Measurements from ENCODE around the gene TRMT2A.

Gene TRMT2A

GRCh38 chr22:20086763-20087162 is 30.3 kb downstream of the TRMT2A start:
- Histone ChIP-seq H3K27me3 (replicated peaks; ENCODE audit: insufficient read depth, low read length) (no peaks in the 10 kb centered on the region), H2AFZ (ENCODE audit: low read length) (no peak overlapping the region), H3F3A (ENCODE audit: insufficient read depth, low read length) (no peaks in the 10 kb centered on the region), H3K9ac (ENCODE audit: low read length) (no peak overlapping the region), H3K9me3 (replicated peaks; ENCODE audit: insufficient read depth, low read length) (no peaks in the 10 kb centered on the region), H3K4me3 (ENCODE audit: low read length) (no peak overlapping the region), H3K27ac (ENCODE audit: low read length) (no peak overlapping the region), H3K4me2 (ENCODE audit: low read depth, low read length) (no peak overlapping the region), H3K4me1 (ENCODE audit: low read length) (no peaks in the 10 kb centered on the region), H4K20me1 (ENCODE audit: insufficient read depth, low read length) (peaks cover 12% of the 10 kb centered on the region), H3K79me2 (ENCODE audit: low read length) (peaks cover 73% of the 10 kb centered on the region), H3K36me3 (replicated peaks; ENCODE audit: insufficient read depth, low read length) (peaks cover 23% of the 10 kb centered on the region), H3K9me2 (replicated peaks; ENCODE audit: insufficient read depth, low read length) (no peaks in the 10 kb centered on the region)
- TF ChIP-seq CTCF (IDR thresholded peaks at IDR 0.05; ENCODE audit: low read length) (no peak), EZH2phosphoT487 (IDR thresholded peaks at IDR 0.05; ENCODE audit: low read length) (no peak), EZH2 (optimal IDR thresholded peaks at IDR 0.05; ENCODE audit: low read depth, low read length) (no peak)
- DNase-seq: no peak

GRCh38 chr22:20086101-20086599 is 30.9 kb downstream of the TRMT2A start:
- Histone ChIP-seq H4K20me1 (ENCODE audit: insufficient read depth, low read length) (peaks cover 12% of the 10 kb centered on the region), H3K4me2 (ENCODE audit: low read depth, low read length) (no peak overlapping the region), H3K9ac (ENCODE audit: low read length) (no peak overlapping the region), H3K27me3 (replicated peaks; ENCODE audit: insufficient read depth, low read length) (no peaks in the 10 kb centered on the region), H2AFZ (ENCODE audit: low read length) (no peak overlapping the region), H3K27ac (ENCODE audit: low read length) (no peak overlapping the region), H3K36me3 (replicated peaks; ENCODE audit: insufficient read depth, low read length) (peaks cover 17% of the 10 kb centered on the region; the same call in 1 of the 2 replicates), H3K9me2 (replicated peaks; ENCODE audit: insufficient read depth, low read length) (no peaks in the 10 kb centered on the region), H3K4me1 (ENCODE audit: low read length) (peaks cover 4% of the 10 kb centered on the region; the same call in 1 of the 2 replicates), H3F3A (ENCODE audit: insufficient read depth, low read length) (no peaks in the 10 kb centered on the region), H3K79me2 (ENCODE audit: low read length) (peaks cover 76% of the 10 kb centered on the region), H3K4me3 (ENCODE audit: low read length) (no peak overlapping the region), H3K9me3 (replicated peaks; ENCODE audit: insufficient read depth, low read length) (no peaks in the 10 kb centered on the region)
- no peak for DNase-seq
- TF ChIP-seq EZH2phosphoT487 (IDR thresholded peaks at IDR 0.05; ENCODE audit: low read length): no peak
- TF ChIP-seq CTCF (IDR thresholded peaks at IDR 0.05; ENCODE audit: low read length): no peak
- TF ChIP-seq EZH2 (optimal IDR thresholded peaks at IDR 0.05; ENCODE audit: low read depth, low read length): no peak

GRCh38 chr22:20085651-20086050 is 31.4 kb downstream of the TRMT2A start:
- Histone ChIP-seq H3K27me3 (replicated peaks; ENCODE audit: insufficient read depth, low read length) (no peaks in the 10 kb centered on the region), H3K4me3 (ENCODE audit: low read length) (no peak overlapping the region), H3K9me3 (replicated peaks; ENCODE audit: insufficient read depth, low read length) (no peaks in the 10 kb centered on the region), H3K4me1 (ENCODE audit: low read length) (peaks cover 6% of the 10 kb centered on the region; the same call in 1 of the 2 replicates), H2AFZ (ENCODE audit: low read length) (no peak overlapping the region), H3K9me2 (replicated peaks; ENCODE audit: insufficient read depth, low read length) (no peaks in the 10 kb centered on the region), H3K9ac (ENCODE audit: low read length) (no peak overlapping the region), H3K27ac (ENCODE audit: low read length) (no peak overlapping the region), H3K4me2 (ENCODE audit: low read depth, low read length) (no peak overlapping the region), H4K20me1 (ENCODE audit: insufficient read depth, low read length) (peaks cover 12% of the 10 kb centered on the region), H3K79me2 (ENCODE audit: low read length) (peaks cover 79% of the 10 kb centered on the region), H3K36me3 (replicated peaks; ENCODE audit: insufficient read depth, low read length) (peaks cover 12% of the 10 kb centered on the region; the same call in 1 of the 2 replicates), H3F3A (ENCODE audit: insufficient read depth, low read length) (no peaks in the 10 kb centered on the region)
- no peak for TF ChIP-seq EZH2phosphoT487 (IDR thresholded peaks at IDR 0.05; ENCODE audit: low read length)
- TF ChIP-seq EZH2 (optimal IDR thresholded peaks at IDR 0.05; ENCODE audit: low read depth, low read length): no peak
- TF ChIP-seq CTCF (IDR thresholded peaks at IDR 0.05; ENCODE audit: low read length): no peak
- no peak for DNase-seq
